Heart left ventricle (tissue), 13 donors: ENCODE measurements around the gene CLEC16A.

ENCODE experiments used
- POLR2A ChIP-seq, 2 donors: fragments of 450-650 bp; IDR thresholded peaks; one replicate each; pipeline ENCODE4 v1.6.1; 2017; ENCODE audit warnings: antibody characterized with exemption in 2 of 2, mild to moderate bottlenecking in 2 of 2, moderate library complexity in 2 of 2
- TF ChIP-seq, protein P1 (sequence below), 12 donors: fragments of 200-600 bp; sonication (generic) in 4 of 12; IDR thresholded peaks; one replicate each; pipeline versions ENCODE4 v1.5.0 to v1.8.0; 2018 to 2022; ENCODE audit warnings: antibody characterized with exemption in 12 of 12, mild to moderate bottlenecking in 5 of 12
- donor health status: ischemic (EF 13 %, LVEDD 7.1; RV severe dilation, severe dysfunction).
- donor health status: DM: no; HTN: yes; CAD: no.
- donor health status: DM: no; HTN: no; CAD: no.
- donor health status: ischemic (EF 25% LVEDD 6.9; RV normal size, moderate dysfunction).
- donor health status: ischemic (EF 25% LVEDD 5.7; RV mildly dilated, moderate dysfunction).
- donor health status: ischemic (EF 35%, LVEDD 5.7; RV mildly dilated, moderate dysfunction).
- donor health status: nonischemic (EF 11% LVEDD 7.7; RV severe dilation, severe dysfunction).
- donor health status: DM: yes; HTN: yes; CAD: no.
- donor health status: PGD.
- donor health status: ischemic (EF 29% LVEDD 5.4; RV normal size, mild dysfunction).
- donor health status: nonischemic (EF 23%, LVEDD 6.1; RV moderate dilation, normal function).

DNA sequence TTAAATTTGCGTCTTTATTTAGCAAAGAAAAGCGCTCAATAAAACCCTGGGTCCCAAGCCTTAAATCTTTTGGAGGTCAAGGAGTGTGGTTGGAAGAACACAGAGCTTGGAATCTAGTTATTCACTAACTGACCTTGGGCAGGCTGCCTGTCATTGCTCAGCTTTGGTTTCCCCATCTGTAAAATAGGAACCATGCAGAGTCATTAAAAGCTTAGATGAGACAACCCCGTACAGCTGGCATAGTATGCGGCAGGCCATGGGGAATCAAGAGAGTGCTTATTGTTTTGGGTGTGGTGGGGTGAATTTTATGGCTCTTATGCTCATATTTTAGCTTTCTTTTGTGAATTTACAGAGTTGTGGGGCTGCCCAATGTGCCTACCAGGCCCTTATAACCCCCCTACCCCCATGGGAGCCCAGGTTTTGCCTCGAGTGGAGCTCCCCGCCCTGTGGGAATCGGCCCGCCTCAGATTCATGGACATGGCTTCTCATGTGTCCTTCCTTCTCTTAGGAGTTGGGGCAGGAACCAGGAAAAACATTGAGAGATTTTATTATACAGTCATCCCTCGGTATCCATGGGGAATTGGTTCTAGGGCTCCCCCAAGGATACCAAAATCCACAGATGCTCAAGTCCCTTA lies 113.5 kb downstream of the CLEC16A start:
- TF ChIP-seq POLR2A (IDR thresholded peaks at IDR 0.05): no peak
- TF ChIP-seq, protein P1, sequence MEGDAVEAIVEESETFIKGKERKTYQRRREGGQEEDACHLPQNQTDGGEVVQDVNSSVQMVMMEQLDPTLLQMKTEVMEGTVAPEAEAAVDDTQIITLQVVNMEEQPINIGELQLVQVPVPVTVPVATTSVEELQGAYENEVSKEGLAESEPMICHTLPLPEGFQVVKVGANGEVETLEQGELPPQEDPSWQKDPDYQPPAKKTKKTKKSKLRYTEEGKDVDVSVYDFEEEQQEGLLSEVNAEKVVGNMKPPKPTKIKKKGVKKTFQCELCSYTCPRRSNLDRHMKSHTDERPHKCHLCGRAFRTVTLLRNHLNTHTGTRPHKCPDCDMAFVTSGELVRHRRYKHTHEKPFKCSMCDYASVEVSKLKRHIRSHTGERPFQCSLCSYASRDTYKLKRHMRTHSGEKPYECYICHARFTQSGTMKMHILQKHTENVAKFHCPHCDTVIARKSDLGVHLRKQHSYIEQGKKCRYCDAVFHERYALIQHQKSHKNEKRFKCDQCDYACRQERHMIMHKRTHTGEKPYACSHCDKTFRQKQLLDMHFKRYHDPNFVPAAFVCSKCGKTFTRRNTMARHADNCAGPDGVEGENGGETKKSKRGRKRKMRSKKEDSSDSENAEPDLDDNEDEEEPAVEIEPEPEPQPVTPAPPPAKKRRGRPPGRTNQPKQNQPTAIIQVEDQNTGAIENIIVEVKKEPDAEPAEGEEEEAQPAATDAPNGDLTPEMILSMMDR (IDR thresholded peaks at IDR 0.05): no peak
